GM18508 (cell line): Measurements from ENCODE around the gene MBTPS2.
"Not testable (repeated sequence)": the region's sequence is repeated elsewhere in the genome, so short reads cannot be mapped to it uniquely, and the experiment has no call there.

Experiments used
- ATAC-seq: cut with Tn5 transposase; IDR thresholded peaks from one replicate; pipeline ENCODE4 v1.9.1; 2021; ENCODE audit warnings: moderate number of reproducible peaks; ENCODE audit not compliant: insufficient read depth, unreplicated experiment

MBTPS2 gene

DNA sequence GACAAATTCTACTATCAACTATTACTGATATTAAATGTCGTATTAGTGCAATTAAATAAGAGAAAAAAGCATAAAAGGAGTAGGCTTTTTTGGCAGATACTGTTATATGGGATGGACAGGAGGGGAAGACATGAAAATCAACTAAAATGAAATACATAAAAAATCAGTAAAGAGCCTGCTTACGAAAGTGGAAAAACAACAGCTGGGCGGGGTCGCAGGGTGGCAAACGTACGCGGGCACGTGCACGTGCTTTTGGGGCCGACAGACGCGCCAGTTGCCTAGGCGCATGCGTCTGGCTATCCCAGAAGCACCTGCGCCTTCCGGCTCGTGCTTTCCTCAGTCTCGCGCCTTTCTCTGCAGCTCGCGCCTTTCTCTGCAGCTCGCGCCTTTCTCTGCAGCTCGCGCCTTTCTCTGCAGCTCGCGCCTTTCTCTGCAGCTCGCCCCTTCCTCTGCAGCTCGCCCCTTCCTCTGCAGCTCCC is 16.6 kb downstream of the MBTPS2 start, which contains the start of gene YY2:
Gene YY2 (plus strand): TSS at position 51 of the 479 bp plus-strand sequence. CDS start 498 bp downstream, outside the sequence.
- ATAC-seq = no peak

DNA sequence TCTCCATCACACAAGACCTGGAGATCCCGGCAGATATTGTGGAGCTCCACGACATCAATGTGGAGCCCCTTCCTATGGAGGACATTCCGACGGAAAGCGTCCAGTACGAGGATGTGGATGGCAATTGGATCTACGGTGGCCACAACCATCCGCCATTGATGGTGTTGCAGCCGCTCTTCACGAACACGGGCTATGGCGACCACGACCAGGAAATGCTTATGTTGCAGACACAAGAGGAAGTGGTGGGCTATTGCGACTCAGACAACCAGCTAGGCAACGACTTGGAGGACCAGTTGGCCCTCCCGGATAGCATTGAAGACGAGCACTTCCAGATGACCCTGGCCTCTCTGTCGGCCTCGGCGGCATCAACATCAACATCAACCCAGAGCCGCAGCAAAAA is 17.1 kb downstream of the MBTPS2 start:
- ATAC-seq = no peak

DNA sequence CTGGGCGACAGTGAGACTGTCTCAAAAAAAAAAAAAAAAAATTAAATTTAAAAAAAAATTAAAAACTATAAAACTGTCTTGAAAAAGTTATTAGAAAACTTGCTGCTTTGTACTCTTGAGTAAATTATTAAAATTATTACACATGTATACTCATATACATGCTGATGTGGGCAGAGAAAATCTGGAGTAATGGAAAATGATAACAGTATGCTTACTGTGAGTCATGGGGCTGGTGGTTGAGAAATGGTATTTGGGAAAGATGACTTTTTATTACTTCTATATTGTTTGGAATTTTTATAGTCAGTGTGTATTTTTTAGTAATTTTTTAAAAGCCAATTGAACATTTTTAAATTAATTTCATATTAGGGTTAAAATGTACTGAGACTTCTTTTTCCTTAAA is 23.8 kb downstream of the MBTPS2 start:
- no peak for ATAC-seq

- no peak for ATAC-seq
Observed at GRCh38 chrX:21865436-21865835, 26.0 kb downstream of the MBTPS2 start.

DNA sequence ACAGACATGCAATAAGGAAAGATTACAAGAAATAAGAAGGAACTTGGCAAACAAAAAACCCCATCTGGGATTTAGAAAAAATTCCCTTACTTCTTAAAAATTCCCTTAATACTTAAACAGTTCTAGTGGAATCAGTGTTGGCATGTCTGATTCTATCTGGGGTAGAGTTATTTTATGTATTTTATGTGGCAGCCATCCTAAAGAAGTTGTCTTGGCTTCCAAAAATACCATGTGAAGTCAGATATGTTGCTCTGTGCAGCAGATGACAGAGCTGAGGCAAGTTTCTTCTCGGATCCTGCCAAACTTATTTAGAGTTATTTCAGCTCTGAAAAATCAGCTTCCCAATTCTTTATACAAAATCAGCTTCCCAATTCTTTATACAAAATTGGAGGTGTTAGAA is 31.1 kb downstream of the MBTPS2 start:
- ATAC-seq = no peak

GRCh38 chrX:21873063-21873775 is 33.8 kb downstream of the MBTPS2 start:
- ATAC-seq = no peak

DNA sequence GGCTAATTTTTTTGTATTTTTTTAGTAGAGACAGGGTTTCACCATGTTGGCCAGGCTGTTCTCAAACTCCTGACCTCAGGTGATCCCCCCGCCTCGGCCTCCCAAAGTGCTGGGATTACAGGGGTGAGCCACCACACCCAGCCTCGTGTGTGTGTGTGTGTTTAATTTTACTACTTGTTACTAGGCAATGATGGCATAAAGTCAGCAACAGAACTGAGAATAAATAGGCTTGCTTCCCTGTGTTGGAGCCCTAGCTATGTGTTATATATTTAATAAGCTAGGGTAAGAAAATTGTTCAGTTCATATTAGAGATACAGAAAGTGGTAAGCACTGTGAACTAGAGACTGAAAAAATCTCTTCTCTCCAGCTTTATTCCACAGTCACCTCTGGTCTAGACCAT is 34.8 kb downstream of the MBTPS2 start:
- ATAC-seq = not testable (repeated sequence)

DNA sequence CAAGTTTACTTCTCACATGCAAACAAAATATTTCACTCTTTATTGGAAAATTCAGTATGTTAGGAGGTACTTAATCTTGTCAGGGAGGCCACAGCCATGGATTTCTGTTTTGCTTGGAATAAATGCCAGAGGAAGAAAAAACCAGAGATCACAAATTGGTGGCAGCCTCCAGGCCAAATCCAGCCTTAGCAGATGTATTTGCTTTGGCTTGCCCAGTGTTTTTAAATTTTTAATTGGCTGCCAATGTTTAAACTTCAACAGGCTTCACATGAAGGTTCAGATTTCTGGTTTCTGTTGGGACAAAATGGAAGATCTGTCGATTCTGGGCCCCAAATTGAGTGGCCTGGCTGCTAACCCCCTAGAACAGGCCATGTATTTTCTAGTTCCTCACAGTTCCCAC is 35.6 kb downstream of the MBTPS2 start:
- no peak for ATAC-seq

- no peak for ATAC-seq
Observed at GRCh38 chrX:21881881-21882574, 42.6 kb downstream of the MBTPS2 start.

- no peak for ATAC-seq
Observed at GRCh38 chrX:21883258-21883657, 43.8 kb downstream of the MBTPS2 start.

GRCh38 chrX:21885568-21885967 is 46.2 kb downstream of the MBTPS2 start:
- no peak for ATAC-seq

DNA sequence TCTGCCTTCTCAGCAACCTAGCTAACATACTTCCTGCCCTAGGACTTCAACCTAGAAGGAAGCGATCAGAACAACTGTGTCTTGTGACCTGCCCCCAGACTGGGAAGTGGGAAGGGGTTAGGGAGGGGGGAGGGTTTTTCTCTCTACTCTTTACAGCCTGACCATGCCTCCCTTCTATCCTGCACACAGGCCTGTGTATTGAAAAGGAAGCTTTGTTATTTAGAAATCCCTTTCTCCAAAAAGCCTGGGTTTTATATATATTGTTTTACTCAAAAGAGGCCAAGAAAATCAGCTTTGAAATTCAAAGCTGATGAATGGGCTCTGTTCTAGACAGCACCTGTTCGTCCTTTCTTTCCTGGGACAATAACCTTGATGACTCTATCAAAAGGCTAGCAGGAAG is 65.9 kb downstream of the MBTPS2 start:
- no peak for ATAC-seq

- no peak for ATAC-seq
Observed at GRCh38 chrX:21905953-21906352, 66.5 kb downstream of the MBTPS2 start.

- ATAC-seq = no peak
Observed at GRCh38 chrX:21907260-21907659, 67.8 kb downstream of the MBTPS2 start.

DNA sequence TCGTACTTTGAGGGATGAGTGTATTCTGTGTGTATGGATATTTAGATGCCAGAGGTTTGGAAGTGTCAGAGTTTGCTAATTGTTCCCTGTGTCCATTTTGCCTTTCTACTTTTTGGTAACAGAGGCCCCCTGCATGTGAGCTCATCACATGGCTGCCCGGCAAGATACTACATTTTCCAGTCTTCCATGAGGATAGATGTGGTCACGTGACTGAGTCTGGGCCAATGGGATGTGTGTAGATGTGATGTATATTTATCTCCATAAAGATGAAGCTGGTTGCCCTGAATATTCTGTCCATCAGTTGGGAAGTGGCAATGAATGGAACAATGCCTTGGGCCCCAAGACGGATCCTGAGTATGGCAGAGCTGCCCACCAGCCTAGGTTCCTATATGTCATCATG is 72.1 kb downstream of the MBTPS2 start:
- ATAC-seq = no peak

DNA sequence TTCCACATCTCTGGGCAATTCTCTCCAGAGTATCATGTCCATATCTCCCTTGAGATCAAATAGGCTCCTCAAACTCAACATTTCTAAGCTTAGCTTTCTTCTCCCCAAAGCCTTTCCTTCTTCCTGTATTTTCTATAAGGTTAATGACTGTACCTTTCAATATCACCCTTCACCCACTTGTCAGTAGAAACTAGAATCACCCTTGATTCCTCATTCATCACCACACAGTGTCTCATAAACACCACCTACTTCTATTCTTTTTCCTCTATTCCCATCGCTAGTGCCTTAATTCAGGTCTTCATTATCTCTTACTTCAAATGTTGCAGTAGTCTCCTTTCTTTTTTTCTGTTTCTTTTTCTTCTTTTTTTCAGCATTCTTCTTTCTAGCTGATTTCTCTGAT is 72.8 kb downstream of the MBTPS2 start:
- no peak for ATAC-seq

GRCh38 chrX:21912989-21913388 is 73.6 kb downstream of the MBTPS2 start:
- no peak for ATAC-seq

DNA sequence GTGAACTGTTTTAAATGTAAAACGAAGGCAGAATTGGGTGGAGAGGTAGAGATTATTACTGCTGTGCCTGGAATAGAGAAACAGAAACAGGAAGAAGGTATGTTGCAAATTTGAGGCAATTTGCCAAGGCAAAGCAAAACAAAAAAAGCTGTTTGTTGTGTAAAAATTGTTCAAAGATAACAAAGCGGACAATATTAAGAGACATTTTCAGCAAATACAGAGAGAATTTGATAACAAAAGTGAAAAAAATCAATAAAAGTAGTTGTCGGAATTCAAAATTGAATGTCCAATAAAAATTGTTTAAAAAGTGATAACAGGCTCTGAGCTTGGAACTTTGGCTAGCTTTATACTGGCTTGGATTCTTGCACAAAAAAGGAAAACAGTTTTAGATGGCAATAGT is 86.7 kb downstream of the MBTPS2 start:
- no peak for ATAC-seq

DNA sequence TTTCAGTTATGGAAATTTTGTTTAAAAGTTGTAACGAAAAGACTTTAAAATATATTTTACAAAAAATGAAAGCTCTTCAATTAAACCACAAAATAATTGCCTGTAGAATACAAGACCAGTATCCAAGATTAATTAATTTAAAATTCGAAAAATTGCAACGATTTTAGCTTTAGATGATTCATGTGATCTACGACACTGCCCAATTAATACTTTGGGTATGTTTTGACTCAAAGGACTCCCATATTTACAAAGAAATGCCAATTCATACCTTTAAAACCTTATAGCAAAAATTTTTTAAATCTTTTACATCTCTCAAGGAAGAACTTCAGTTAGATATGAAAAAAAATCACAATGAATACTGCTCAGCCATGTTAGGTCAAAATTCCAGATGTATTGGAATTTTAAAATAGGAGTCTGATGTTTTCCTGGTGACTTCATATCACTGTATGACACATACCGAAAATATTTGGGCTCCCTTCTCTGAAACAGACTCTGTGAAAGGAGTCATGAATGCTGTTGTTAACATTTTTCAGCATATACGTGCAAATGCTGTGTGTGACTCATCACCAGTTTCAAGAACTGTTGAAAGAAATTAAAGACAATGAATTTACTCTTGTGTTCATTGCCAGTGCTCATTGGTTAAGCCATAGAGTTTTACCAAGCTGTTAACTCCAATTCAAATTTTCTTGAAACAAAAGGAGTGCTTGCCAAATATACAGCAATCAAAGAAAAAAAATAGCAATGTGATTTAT is 87.3 kb downstream of the MBTPS2 start:
- no peak for ATAC-seq

DNA sequence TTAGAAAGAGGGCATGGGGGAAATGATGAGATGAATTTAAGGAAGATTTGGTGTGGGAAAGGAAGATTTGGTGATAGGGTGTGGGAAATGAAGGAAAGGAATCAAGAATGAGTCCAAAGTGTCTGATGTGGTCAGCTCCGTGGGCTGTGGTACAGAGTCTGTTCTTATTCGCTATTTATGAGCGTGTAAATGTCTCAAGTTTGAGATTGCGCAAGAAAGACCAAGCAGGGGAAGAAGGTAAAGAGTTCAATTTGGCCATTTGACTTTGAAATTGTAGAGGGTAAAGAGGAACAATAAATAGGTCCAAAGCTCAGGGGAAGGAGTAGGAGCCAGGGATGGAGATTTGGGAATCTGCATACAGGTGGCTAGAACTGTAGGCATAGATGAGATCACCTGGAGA is 89.8 kb downstream of the MBTPS2 start:
- ATAC-seq = no peak

- ATAC-seq = no peak
Observed at GRCh38 chrX:21930986-21931385, 91.6 kb downstream of the MBTPS2 start.
